ENCODE data around the gene TTLL7.

GRCh38 chr1:83816836-83817235 is 182.1 kb downstream of the TTLL7 start:
- TF ChIP-seq HMGXB4 (CRISPR knock-in tag; IDR thresholded peaks at IDR 0.05) = no peak
- no peak for TF ChIP-seq GABPB1 (CRISPR knock-in tag; IDR thresholded peaks at IDR 0.05)
- no peak for TF ChIP-seq MXD4 (CRISPR knock-in tag; IDR thresholded peaks at IDR 0.05; ENCODE audit: borderline replicate concordance)
- TF ChIP-seq CTCF (IDR thresholded peaks at IDR 0.05) = no peak
- TF ChIP-seq NFE2L1 (CRISPR knock-in tag; IDR thresholded peaks at IDR 0.05) = no peak
- no peak for TF ChIP-seq MAX (CRISPR knock-in tag; IDR thresholded peaks at IDR 0.05)
- TF ChIP-seq ZNF671 (CRISPR knock-in tag; IDR thresholded peaks at IDR 0.05) = no peak
- no peak for TF ChIP-seq SOX15 (CRISPR knock-in tag; IDR thresholded peaks at IDR 0.05)
- no peak for TF ChIP-seq SP1 (CRISPR knock-in tag; conservative IDR thresholded peaks at IDR 0.05)

Data from WTC11 (cell line).